ENCODE measurements around the gene PNPLA3.

The PNPLA3 gene

GRCh38 chr22:43925433-43926348 lies 2.1 kb downstream of the PNPLA3 start:
- no peak for DNase-seq

GRCh38 chr22:43926349-43926710 lies 2.7 kb downstream of the PNPLA3 start:
- DNase-seq: no peak

DNA sequence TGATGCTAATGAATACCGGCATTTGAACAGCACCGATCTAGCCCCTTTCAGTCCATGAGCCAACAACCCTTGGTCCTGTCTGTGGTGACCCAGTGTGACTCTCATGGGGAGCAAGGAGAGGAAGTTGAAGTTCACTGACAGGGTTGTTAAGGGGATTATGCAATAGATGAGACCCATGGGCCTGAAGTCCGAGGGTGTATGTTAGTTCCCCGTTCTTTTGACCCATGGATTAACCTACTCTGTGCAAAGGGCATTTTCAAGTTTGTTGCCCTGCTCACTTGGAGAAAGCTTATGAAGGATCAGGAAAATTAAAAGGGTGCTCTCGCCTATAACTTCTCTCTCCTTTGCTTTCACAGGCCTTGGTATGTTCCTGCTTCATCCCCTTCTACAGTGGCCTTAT lies 4.9 kb downstream of the PNPLA3 start:
- peak in 1 of 2 donors; percentile 23 for DNase-seq

- DNase-seq: no peak
Measured at GRCh38 chr22:43928908-43929307, 5.3 kb downstream of the PNPLA3 start.

DNA sequence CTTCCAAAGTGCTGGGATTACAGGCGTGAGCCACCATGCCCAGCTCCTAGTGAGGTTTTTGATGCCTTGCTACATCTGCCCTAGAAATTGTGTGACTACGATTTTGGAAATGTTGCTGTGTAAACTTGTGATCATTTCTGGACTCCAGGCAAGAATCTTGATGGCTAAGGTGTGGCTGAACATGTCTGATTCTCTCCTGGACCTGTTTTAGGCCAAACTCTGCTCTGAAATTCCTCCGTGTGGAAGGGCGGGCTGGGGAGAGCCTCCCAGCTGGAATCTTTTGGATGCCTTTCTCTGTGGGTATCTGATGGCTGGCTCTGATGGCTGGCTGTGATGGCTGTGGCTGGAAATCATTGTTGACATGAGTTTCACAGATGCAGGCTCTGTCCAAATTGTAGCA lies 8.2 kb downstream of the PNPLA3 start:
- DNase-seq: no peak

DNA sequence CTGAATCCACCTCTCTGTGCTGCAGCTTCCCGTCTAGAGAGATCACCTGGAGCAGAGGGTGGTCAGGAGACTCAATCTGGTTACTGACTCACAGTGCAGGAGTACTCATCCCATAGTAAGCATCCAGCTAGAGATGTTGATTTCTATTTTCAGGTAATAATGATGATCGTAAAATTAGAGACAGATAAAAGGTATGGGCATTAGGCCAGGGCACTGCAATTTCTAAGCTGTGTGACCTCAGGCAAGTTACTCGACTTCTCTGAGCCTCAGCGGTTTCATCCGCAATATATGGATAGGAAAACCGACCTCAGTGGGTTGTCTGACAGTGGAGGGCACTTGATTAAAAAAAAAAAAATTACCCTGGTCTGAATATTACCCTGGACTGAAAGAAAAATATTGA lies 17.8 kb downstream of the PNPLA3 start:
- no peak for DNase-seq

GRCh38 chr22:43944670-43945430 lies 21.2 kb downstream of the PNPLA3 start:
- DNase-seq: no peak

DNA sequence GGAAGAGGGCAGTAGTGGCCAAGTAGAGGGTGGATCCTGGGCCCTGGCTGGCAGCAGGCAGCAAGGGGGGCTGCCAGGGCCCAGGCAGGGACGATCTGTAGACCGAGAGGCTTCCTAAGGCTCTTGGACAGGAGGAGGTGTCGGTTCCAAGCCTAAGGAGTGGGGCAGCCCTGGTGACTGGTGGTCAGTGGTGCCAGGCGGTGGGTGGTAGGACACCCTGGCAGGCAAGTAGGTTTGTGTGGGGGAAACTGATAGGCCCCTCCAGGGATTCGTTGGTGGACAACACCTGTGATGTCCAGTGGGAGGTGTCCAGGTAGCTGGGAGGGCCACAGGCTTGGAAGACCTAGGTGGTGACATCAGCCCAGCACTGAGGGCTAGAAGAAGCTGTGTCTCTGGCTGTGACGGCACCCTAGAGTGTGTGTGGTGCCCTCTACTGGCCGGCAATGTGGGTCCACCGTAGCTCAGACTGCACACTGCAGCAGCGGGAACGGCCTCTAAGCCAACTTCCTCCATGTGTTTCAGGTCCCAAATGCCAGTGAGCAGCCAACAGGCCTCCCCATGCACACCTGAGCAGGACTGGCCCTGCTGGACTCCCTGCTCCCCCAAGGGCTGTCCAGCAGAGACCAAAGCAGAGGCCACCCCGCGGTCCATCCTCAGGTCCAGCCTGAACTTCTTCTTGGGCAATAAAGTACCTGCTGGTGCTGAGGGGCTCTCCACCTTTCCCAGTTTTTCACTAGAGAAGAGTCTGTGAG lies 22.2 kb downstream of the PNPLA3 start:
- DNase-seq: peak; percentile 60 to 63

DNA sequence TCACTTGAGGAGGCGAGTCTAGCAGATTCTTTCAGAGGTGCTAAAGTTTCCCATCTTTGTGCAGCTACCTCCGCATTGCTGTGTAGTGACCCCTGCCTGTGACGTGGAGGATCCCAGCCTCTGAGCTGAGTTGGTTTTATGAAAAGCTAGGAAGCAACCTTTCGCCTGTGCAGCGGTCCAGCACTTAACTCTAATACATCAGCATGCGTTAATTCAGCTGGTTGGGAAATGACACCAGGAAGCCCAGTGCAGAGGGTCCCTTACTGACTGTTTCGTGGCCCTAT lies 22.7 kb downstream of the PNPLA3 start:
- DNase-seq: no peak

DNA sequence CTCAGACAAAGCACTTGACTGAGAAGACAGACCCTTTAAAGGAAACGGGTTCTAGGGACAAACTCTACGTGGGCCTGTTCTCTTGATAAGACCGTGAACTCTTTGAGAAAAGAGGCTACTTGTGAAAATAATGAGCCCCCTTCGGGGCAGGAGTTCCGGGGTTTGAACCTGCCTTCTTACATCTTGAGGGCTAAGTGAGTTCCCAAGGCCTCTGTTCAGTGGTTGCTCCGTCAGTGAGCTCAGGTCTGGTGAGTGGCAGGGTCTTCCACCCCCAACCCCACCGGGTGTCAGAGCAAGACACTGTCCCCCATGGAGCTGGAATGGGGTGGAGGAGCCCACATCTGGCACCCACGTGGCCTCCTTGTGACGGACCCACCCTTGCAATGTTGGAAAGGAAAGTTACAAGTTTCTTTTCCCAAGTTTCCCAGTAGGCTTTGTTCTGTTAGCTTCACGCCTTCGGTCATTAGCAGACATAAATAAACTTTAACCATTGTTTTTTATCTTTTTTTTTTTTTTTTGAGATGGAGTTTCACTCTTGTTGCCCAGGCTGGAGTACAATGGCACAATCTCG lies 25.3 kb downstream of the PNPLA3 start:
- no peak for DNase-seq

DNA sequence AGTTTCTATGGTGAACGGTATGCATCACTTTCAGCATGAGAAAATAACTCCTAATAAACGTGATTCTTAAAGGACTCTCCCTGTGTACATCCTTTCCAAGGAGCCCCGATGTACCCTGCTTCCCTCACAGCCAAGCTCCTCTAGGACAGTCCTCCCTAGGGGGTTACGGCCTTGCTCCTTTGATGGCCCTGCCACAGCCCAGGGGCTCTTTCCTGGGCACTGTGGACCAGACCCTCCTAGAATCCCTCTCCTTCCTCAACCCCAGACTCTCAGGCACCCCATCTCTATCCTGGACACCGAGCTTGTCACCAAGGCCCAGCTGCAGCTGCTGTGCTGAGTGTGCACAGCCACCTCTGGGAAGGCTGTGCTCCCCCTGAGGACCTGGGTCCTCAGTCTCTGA lies 27.8 kb downstream of the PNPLA3 start:
- DNase-seq: no peak

DNA sequence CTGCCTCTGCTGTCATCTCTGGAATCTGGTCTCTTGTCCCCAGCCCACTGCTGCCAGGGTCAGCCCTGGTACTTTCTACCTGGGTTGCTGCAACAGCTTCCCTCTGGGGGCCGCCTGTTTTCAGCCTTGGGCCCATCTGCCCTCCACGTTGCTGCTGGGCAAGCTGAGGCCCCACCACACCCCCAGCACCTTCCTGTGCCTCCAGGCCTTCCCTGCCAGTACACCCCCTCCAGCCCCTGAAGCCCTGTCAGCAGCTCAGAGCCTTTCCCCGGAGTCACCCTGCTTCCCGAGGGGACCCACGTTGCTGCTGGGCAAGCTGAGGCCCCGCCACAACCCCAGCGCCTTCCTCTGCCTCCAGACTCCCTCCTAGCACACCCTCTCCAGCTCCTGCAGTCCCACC lies 28.4 kb downstream of the PNPLA3 start:
- DNase-seq: no peak

GRCh38 chr22:43953988-43954785 lies 30.6 kb downstream of the PNPLA3 start:
- no peak for DNase-seq

GRCh38 chr22:43955040-43955882 lies 31.7 kb downstream of the PNPLA3 start, which contains the start of gene SAMM50:
Gene SAMM50 (plus strand): TSS chr22:43955442. CDS start chr22:43955578, 136 bp downstream.
- peak; percentile 89 to 92 for DNase-seq

- peak in 1 of 2 donors; percentile 6 for DNase-seq
Measured at GRCh38 chr22:43955883-43956782, 32.5 kb downstream of the PNPLA3 start.

- DNase-seq: no peak
Measured at GRCh38 chr22:43956805-43957463, 33.3 kb downstream of the PNPLA3 start.

- no peak for DNase-seq
Measured at GRCh38 chr22:43957871-43958270, 34.3 kb downstream of the PNPLA3 start.

DNA sequence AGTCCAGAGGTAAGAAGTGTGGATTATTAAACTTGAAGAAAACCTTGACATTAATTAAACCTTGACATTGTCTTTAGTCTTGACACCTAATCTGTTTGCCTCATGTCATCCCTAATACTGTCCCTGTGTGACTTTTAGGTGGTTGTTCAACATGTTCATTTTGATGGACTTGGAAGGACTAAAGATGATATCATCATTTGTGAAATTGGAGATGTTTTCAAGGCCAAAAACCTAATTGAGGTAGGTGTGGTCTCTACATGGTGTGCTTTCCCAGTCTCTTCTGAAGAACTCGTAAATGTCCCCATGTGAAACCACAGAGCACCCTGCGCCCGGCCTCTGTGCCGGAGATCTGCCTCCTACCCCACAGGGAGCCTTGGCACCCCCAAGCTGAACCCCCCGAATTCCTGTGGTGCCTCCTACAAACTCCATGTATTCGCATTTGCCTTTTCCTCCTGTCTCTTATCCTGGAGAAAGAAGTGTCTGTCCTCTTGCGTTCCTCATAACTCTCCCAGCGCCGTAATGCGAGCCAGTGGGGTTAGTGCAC lies 40.8 kb downstream of the PNPLA3 start:
- no peak for DNase-seq

GRCh38 chr22:43967069-43967468 lies 43.5 kb downstream of the PNPLA3 start:
- DNase-seq: no peak
